A549 (cell line): ENCODE results near the gene CEP126. TPM values are rescaled to one million over a fixed set of nuclear protein-coding genes. Genes with fewer than 3 reads are reported as not detected.

Experiments used
- ATAC-seq, 2 experiments: fragments of 200-7000 bp in 1 of 2; fragments of >200 bp in 1 of 2; cut with Nextera tagmentation in 1 of 2; cut with Tn5 transposase in 1 of 2; 3 replicates each; pipeline versions ENCODE4 v1.8.0 to v1.9.1; 2018 to 2020; ENCODE audit warnings: mild to moderate bottlenecking in 1 of 2, moderate library complexity in 1 of 2
- CTCF ChIA-PET: fragments of 300-600 bp; sonication (Branson Sonifier 250); formaldehyde crosslinking; extraction: SDS; loops from one replicate; lab custom pipeline; 2021; ENCODE audit warnings: antibody characterized with exemption, inconsistent platforms; lab: Yijun Ruan, JAX
- POLR2A ChIA-PET: fragments of 350-600 bp; formaldehyde crosslinking; extraction: SDS; loops from one replicate; lab custom pipeline; 2021; ENCODE audit warnings: antibody characterized with exemption, inconsistent platforms; lab: Yijun Ruan, JAX
- DNase-seq, 2 experiments: peaks; one replicate each; pipeline versions ENCODE4 v3.0.0 to v3.0.0-alpha.2; 2011 to 2016; ENCODE audit warnings: low read depth in 1 of 2, low spot score in 1 of 2
- FAIRE-seq: peaks from 2 replicates; lab custom pipeline; 2011; peaks lifted over from hg19 to GRCh38; lab: Jason Lieb, UNC
- H3K27ac ChIP-seq, 2 experiments: fragments of >200 bp; sonication (Bioruptor Twin); formaldehyde crosslinking; 3 replicates each; pipeline ENCODE4 v1.5.1; 2016 to 2017
- H3K4me1 ChIP-seq: fragments of >200 bp; sonication (Bioruptor Twin); formaldehyde crosslinking; 3 replicates; pipeline ENCODE4 v1.6.1; 2016
- H3K4me2 ChIP-seq: fragments of >200 bp; sonication (Bioruptor Twin); formaldehyde crosslinking; 3 replicates; pipeline ENCODE4 v1.6.1; 2016
- H3K4me3 ChIP-seq: fragments of >200 bp; sonication (Bioruptor Twin); formaldehyde crosslinking; 3 replicates; pipeline ENCODE4 v1.5.1; 2016
- H3K9me3 ChIP-seq: fragments of >200 bp; sonication (Bioruptor Twin); formaldehyde crosslinking; 3 replicates; pipeline ENCODE4 v1.6.1; 2016
- BHLHE40 ChIP-seq: IDR thresholded peaks from 2 replicates; pipeline ENCODE4 v1.6.1; 2012; ENCODE audit warnings: low read depth, low read length, inconsistent platforms
- EHF ChIP-seq: fragments of 250-450 bp; sonication (Bioruptor Pico); IDR thresholded peaks from 2 replicates; pipeline ENCODE4 v1.5.0; 2020; ENCODE audit warnings: mild to moderate bottlenecking
- EHMT2 ChIP-seq: fragments of 200-600 bp; sonication (generic); IDR thresholded peaks from 2 replicates; pipeline ENCODE4 v1.6.1; 2016; ENCODE audit warnings: antibody characterized with exemption, low read depth, mild to moderate bottlenecking, moderate library complexity
- EP300 ChIP-seq, 2 experiments: fragments of >200 bp; sonication (Bioruptor Twin); formaldehyde crosslinking; IDR thresholded peaks; 2 replicates in 1 of 2; 3 replicates in 1 of 2; pipeline ENCODE4 v1.6.1; 2016 to 2017
- ESRRA ChIP-seq: fragments of 150-350 bp; IDR thresholded peaks from 2 replicates; pipeline ENCODE4 v1.6.1; 2014; ENCODE audit warnings: mild to moderate bottlenecking, low read length, borderline replicate concordance
- FOSL2 ChIP-seq, 2 experiments: fragments of 450-650 bp in 1 of 2; fragments of >200 bp in 1 of 2; sonication (Bioruptor Twin) in 1 of 2; formaldehyde crosslinking; IDR thresholded peaks; 2 replicates each; pipeline versions ENCODE4 v1.5.0 to v1.6.1; 2016 to 2020; ENCODE audit warnings: mild to moderate bottlenecking in 1 of 2, moderate library complexity in 1 of 2
- FOXS1 ChIP-seq: fragments of 250-450 bp; sonication (Bioruptor Pico); IDR thresholded peaks from 2 replicates; pipeline ENCODE4 v1.5.0; 2020; ENCODE audit warnings: mild to moderate bottlenecking, moderate library complexity
- GATA3 ChIP-seq: IDR thresholded peaks from 2 replicates; pipeline ENCODE4 v1.6.1; 2012; ENCODE audit warnings: borderline replicate concordance
- HDAC2 ChIP-seq: fragments of 200-600 bp; sonication (generic); IDR thresholded peaks from 2 replicates; pipeline ENCODE4 v1.6.1; 2016
- HOXB5 ChIP-seq: fragments of 250-450 bp; sonication (Bioruptor Pico); IDR thresholded peaks from 2 replicates; pipeline ENCODE4 v1.5.0; 2020; ENCODE audit warnings: mild to moderate bottlenecking, moderate library complexity
- JUN ChIP-seq, 2 experiments: fragments of >200 bp; sonication (Bioruptor Twin); formaldehyde crosslinking; IDR thresholded peaks; 2 replicates in 1 of 2; 3 replicates in 1 of 2; pipeline ENCODE4 v1.6.1; 2016 to 2017
- JUNB ChIP-seq: fragments of >200 bp; sonication (Bioruptor Twin); formaldehyde crosslinking; IDR thresholded peaks from 2 replicates; pipeline ENCODE4 v1.6.1; 2016
- MAFK ChIP-seq: fragments of 450-650 bp; IDR thresholded peaks from 2 replicates; pipeline ENCODE4 v1.6.1; 2014; ENCODE audit not compliant: partially characterized antibody
- TP53 ChIP-seq: fragments of 250-450 bp; sonication (Bioruptor Pico); IDR thresholded peaks from 2 replicates; pipeline ENCODE4 v1.5.0; 2021; ENCODE audit warnings: mild to moderate bottlenecking, moderate library complexity
- ZFP36 ChIP-seq: fragments of 450-650 bp; IDR thresholded peaks from 2 replicates; pipeline ENCODE4 v1.6.1; 2014; ENCODE audit warnings: borderline replicate concordance; ENCODE audit not compliant: partially characterized antibody
- WGBS: methylation state at CpG from one replicate; pipeline ENCODE4 v1.1.6; 2017; ENCODE audit errors: missing lambda C conversion rate; 5-methylcytosine and 5-hydroxymethylcytosine counted together
- polyA plus RNA-seq, 4 experiments: library from polyadenylated mRNA; depleted of rRNA in 3 of 4; stranded (reverse); fragments of >200 nt; fragmentation: RNase III in 1 of 4; extraction: RNeasy Plus Mini Kit Qiagen cat#74134 plus additional on column Dnase treatment in 1 of 4; gene quantifications; 2 replicates in 3 of 4; 3 replicates in 1 of 4; pipeline ENCODE4 v1.2.3, GENCODE V29; 2011 to 2017
- TF ChIP-seq, protein P1 (sequence below): fragments of >200 bp; sonication (Bioruptor Twin); formaldehyde crosslinking; IDR thresholded peaks from 3 replicates; pipeline ENCODE4 v1.5.1; 2016
- TF ChIP-seq, protein P2 (sequence below): fragments of >200 bp; sonication (Bioruptor Twin); formaldehyde crosslinking; IDR thresholded peaks from 2 replicates; pipeline ENCODE4 v1.6.1; 2016

The CEP126 gene
- polyA plus RNA-seq, 2 of the 4 experiments (the other 2 are of a cell fraction) = 2.6 to 8.7 TPM

GRCh38 chr11:102001657-102002338 lies 87.0 kb downstream of the CEP126 start:
- Histone ChIP-seq H3K4me3 (no peak overlapping the region), H3K4me1 (peaks cover 5% of the 10 kb centered on the region; the same call in 2 of the 3 replicates), H3K4me2 (no peak overlapping the region), H3K27ac (no peak overlapping the region), H3K9me3 (no peaks in the 10 kb centered on the region)
- TF ChIP-seq TP53 (CRISPR knock-in tag) (no peak), ZFP36 (no peak), GATA3 (no peak), FOSL2 (IDR thresholded peaks at IDR 0.05) (no peak), FOSL2 (CRISPR knock-in tag; IDR thresholded peaks at IDR 0.05) (no peak), ESRRA (no peak), JUNB (no peak), MAFK (no peak), EP300 (IDR thresholded peaks at IDR 0.05) (no peak)
- POLR2A ChIA-PET = no interaction called here
- DNase-seq = no peak
- 93% methylated on average over 3 of the region's 3 CpGs for WGBS
- ATAC-seq = no peak
- no peak for FAIRE-seq
- CTCF ChIA-PET = no interaction called here

- peak overlapping the region in 1 of 2 experiments; percentile 14; a peak in 1 of 6 replicates for H3K27ac ChIP-seq
- peaks cover 23% of the 10 kb centered on the region; the same call in 2 of the 3 replicates for H3K4me1 ChIP-seq
- no peak for ATAC-seq
- no peak for FAIRE-seq
- H3K4me3 ChIP-seq = no peak overlapping the region
- ChIA-PET CTCF (interaction anchor here (1.5 kb wide), 1 partner anchor 143 kb away, joined by 3 read pairs; no protein-coding TSS in a partner anchor), POLR2A (no interaction called here)
- no peaks in the 10 kb centered on the region for H3K9me3 ChIP-seq
- no peak for DNase-seq
- no peak overlapping the region for H3K4me2 ChIP-seq
- TF ChIP-seq EHMT2 = no peak
- TF ChIP-seq, all 56 proteins: peak for 0
Observed at GRCh38 chr11:102004220-102004619, 89.4 kb downstream of the CEP126 start.

- Histone ChIP-seq H3K27ac (peak overlapping the region; percentile 23 to 55; a peak in 3 of 6 replicates), H3K9me3 (no peaks in the 10 kb centered on the region), H3K4me1 (peaks cover 29% of the 10 kb centered on the region), H3K4me3 (no peak overlapping the region), H3K4me2 (no peak overlapping the region)
- WGBS = 95% methylated on average over 4 of the region's 4 CpGs
- DNase-seq (no peak), FAIRE-seq (no peak), ATAC-seq (no peak)
- ChIA-PET POLR2A (no interaction called here), CTCF (interaction anchor here (0.7 to 6.4 kb wide), 2 partner anchors 42 to 144 kb away, joined by 4 to 112 read pairs; no protein-coding TSS in a partner anchor)
- TF ChIP-seq TP53 (CRISPR knock-in tag) (no peak), FOSL2 (IDR thresholded peaks at IDR 0.05) (no peak), FOSL2 (CRISPR knock-in tag; IDR thresholded peaks at IDR 0.05) (no peak), GATA3 (no peak), BHLHE40 (no peak), JUN (IDR thresholded peaks at IDR 0.05) (no peak), HOXB5 (no peak), HDAC2 (no peak), EHF (CRISPR knock-in tag) (no peak), FOXS1 (CRISPR knock-in tag) (no peak), EHMT2 (no peak)
- TF ChIP-seq, protein P1, sequence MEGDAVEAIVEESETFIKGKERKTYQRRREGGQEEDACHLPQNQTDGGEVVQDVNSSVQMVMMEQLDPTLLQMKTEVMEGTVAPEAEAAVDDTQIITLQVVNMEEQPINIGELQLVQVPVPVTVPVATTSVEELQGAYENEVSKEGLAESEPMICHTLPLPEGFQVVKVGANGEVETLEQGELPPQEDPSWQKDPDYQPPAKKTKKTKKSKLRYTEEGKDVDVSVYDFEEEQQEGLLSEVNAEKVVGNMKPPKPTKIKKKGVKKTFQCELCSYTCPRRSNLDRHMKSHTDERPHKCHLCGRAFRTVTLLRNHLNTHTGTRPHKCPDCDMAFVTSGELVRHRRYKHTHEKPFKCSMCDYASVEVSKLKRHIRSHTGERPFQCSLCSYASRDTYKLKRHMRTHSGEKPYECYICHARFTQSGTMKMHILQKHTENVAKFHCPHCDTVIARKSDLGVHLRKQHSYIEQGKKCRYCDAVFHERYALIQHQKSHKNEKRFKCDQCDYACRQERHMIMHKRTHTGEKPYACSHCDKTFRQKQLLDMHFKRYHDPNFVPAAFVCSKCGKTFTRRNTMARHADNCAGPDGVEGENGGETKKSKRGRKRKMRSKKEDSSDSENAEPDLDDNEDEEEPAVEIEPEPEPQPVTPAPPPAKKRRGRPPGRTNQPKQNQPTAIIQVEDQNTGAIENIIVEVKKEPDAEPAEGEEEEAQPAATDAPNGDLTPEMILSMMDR = no peak
- TF ChIP-seq, protein P2, sequence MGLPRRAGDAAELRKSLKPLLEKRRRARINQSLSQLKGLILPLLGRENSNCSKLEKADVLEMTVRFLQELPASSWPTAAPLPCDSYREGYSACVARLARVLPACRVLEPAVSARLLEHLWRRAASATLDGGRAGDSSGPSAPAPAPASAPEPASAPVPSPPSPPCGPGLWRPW = no peak
Observed at GRCh38 chr11:102005306-102005705, 90.5 kb downstream of the CEP126 start.
